WTC11 (cell line): ENCODE measurements around the gene RBCK1.

ENCODE experiments used
- GABPB1 ChIP-seq: sonication (generic); formaldehyde crosslinking; IDR thresholded peaks from 2 replicates; pipeline ENCODE4 v1.8.1; 2023; ENCODE audit warnings: mild to moderate bottlenecking, missing genetic modification reagents
- KAT7 ChIP-seq: sonication (generic); formaldehyde crosslinking; IDR thresholded peaks from 2 replicates; pipeline ENCODE4 v1.8.1; 2023; ENCODE audit warnings: missing genetic modification reagents, mild to moderate bottlenecking, borderline replicate concordance
- NFE2L1 ChIP-seq: sonication (generic); formaldehyde crosslinking; IDR thresholded peaks from 2 replicates; pipeline ENCODE4 v1.8.1; 2023; ENCODE audit warnings: missing genetic modification reagents
- TF ChIP-seq, protein P1 (sequence below): fragments of 200-600 bp; IDR thresholded peaks from 2 replicates; pipeline ENCODE4 v1.8.0; 2022; ENCODE audit warnings: antibody characterized with exemption
- TF ChIP-seq, protein P2 (sequence below): sonication (generic); formaldehyde crosslinking; IDR thresholded peaks from 2 replicates; pipeline ENCODE4 v1.8.0; 2022; ENCODE audit warnings: mild to moderate bottlenecking, missing genetic modification reagents

DNA sequence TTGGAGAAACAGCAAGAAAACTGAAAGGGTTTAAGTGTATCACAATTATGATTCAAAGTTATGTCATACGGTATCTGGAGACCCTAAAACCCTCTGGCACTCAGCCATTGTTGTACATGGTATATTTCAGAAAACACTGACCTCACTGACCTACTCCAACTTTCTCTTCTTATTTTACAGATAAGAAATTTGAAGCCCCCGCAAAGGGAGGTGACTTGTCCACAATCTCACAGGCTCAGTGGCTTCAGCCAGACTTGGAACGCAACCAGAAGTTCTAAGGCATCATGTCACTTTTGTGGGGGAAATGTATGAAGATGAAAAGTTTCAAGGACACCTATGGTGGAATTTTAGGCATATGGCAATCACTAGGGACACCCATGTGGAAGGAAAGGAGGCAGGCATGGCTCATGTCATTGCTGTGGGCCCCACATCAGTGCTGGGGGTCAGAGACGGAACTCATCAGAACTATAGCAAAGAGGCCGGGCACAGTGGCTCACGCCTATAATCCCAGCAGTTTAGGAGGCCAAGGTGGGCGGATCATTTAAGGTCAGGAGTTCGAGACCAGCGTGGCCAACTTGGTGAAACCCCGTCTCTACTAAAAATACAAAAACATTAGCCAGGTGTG is 32.7 kb upstream of the RBCK1 start:
- TF ChIP-seq, protein P1, sequence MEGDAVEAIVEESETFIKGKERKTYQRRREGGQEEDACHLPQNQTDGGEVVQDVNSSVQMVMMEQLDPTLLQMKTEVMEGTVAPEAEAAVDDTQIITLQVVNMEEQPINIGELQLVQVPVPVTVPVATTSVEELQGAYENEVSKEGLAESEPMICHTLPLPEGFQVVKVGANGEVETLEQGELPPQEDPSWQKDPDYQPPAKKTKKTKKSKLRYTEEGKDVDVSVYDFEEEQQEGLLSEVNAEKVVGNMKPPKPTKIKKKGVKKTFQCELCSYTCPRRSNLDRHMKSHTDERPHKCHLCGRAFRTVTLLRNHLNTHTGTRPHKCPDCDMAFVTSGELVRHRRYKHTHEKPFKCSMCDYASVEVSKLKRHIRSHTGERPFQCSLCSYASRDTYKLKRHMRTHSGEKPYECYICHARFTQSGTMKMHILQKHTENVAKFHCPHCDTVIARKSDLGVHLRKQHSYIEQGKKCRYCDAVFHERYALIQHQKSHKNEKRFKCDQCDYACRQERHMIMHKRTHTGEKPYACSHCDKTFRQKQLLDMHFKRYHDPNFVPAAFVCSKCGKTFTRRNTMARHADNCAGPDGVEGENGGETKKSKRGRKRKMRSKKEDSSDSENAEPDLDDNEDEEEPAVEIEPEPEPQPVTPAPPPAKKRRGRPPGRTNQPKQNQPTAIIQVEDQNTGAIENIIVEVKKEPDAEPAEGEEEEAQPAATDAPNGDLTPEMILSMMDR, result no peak
- TF ChIP-seq NFE2L1 (no peak), KAT7 (CRISPR knock-in tag) (no peak), GABPB1 (CRISPR knock-in tag) (no peak)
- TF ChIP-seq, protein P2, sequence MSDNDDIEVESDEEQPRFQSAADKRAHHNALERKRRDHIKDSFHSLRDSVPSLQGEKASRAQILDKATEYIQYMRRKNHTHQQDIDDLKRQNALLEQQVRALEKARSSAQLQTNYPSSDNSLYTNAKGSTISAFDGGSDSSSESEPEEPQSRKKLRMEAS, result no peak
